GM06990 (cell line): Measurements from ENCODE around the gene SERTM1.

Experiments used
- DNase-seq: peaks from one replicate; pipeline ENCODE4 v3.0.0-alpha.2; 2011; ENCODE audit not compliant: insufficient read length; ENCODE audit errors: extremely low read depth
- H3K27me3 ChIP-seq: replicated peaks from 2 replicates; pipeline ENCODE4 v1.6.0; 2011; ENCODE audit warnings: low read length; ENCODE audit not compliant: control insufficient read depth, insufficient read depth
- H3K36me3 ChIP-seq: 2 replicates; pipeline ENCODE4 v1.5.1; 2011; ENCODE audit warnings: low read length; ENCODE audit not compliant: control insufficient read depth, insufficient read depth
- H3K4me3 ChIP-seq: replicated peaks from 2 replicates; pipeline ENCODE4 v1.5.1; 2011; ENCODE audit warnings: low read depth, mild to moderate bottlenecking, control low read depth, low read length
- CTCF ChIP-seq: IDR thresholded peaks from 2 replicates; pipeline ENCODE4 v1.5.1; 2011; ENCODE audit warnings: low read length, control low read depth, mild to moderate bottlenecking, inconsistent platforms; ENCODE audit not compliant: insufficient read depth, poor library complexity, severe bottlenecking

Gene SERTM1

DNA sequence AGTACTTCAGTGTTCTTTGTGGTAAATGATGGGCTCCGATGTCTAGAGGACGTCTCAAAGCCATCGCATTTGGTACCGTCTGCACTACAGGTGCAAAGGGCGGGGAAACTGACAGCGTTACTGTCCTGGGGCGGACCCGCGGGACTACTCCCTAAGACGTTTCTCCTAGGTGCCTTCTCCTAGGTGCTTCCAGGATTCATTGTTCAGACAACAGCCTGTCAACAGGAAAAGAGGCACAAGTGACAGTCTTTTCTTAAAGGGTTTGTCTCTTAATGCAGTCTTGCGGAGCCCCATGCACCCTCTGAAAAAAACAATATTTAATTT is 1.4 kb downstream of the SERTM1 start:
- TF ChIP-seq CTCF, result no peak
- no peak overlapping the region for H3K4me3 ChIP-seq
- H3K27me3 ChIP-seq, result no peaks in the 10 kb centered on the region
- DNase-seq, result no peak
- H3K36me3 ChIP-seq, result no peaks in the 10 kb centered on the region

GRCh38 chr13:36680913-36681312 is 7.1 kb downstream of the SERTM1 start:
- no peak for DNase-seq
- Histone ChIP-seq H3K36me3 (no peaks in the 10 kb centered on the region), H3K4me3 (no peak overlapping the region), H3K27me3 (no peaks in the 10 kb centered on the region)
- TF ChIP-seq CTCF, result no peak

DNA sequence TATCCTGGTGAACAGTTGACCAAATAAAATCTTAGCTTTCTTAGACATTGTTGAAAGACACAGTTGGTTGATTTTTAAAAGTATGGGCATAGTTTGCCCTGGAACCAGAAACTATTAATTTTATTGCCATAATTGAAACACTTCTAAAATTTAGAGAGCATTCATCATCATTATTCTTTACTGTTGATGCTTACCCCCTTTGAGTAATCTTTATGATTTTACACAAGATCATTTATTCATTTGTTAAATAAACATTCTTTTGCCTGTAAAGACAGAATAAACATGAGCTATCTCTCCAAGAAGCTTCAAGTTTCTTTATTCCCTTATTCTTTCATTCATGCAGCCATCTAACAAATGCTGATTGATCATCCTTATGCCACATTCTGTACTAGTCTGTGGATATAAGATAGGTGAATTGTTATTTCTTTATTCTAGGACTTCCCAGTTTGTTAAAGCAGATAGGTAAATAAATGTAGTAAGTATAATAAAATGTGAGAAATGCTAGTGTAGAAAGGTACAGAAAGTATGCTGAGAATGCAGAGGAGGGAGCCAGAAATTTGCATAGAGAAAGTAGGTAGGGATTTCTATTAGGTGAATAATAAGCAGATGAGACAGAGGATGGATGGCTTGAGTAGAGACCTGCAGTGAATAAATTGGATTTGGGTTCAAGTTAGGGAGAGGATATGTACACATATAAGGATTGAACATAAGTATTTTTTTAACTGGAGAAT is 8.2 kb downstream of the SERTM1 start:
- Histone ChIP-seq H3K4me3 (no peak overlapping the region), H3K36me3 (no peaks in the 10 kb centered on the region), H3K27me3 (no peaks in the 10 kb centered on the region)
- no peak for DNase-seq
- TF ChIP-seq CTCF, result no peak

DNA sequence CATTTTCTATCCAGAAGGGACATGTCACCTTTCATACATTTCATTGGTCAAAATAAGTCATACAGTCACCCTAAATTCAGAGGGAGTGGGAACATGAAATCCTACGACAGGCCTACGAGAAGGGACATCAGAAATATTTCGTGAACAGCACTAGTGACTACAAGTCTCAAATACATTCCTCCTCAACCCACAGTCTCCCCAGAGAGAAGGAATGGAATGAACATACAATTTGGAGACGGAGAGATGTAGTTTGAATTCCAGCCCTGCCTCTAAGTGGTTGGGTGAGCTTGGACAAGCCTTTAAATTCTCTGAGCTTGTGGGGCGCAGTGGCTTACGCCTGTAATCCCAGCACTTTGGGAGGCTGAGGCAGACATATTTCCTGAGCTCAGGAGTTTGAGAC is 9.9 kb downstream of the SERTM1 start:
- no peaks in the 10 kb centered on the region for H3K36me3 ChIP-seq
- no peak for DNase-seq
- no peaks in the 10 kb centered on the region for H3K27me3 ChIP-seq
- no peak for TF ChIP-seq CTCF
- no peak overlapping the region for H3K4me3 ChIP-seq

GRCh38 chr13:36685927-36686326 is 12.1 kb downstream of the SERTM1 start:
- no peaks in the 10 kb centered on the region for H3K27me3 ChIP-seq
- no peak for DNase-seq
- no peaks in the 10 kb centered on the region for H3K36me3 ChIP-seq
- no peak for TF ChIP-seq CTCF
- no peak overlapping the region for H3K4me3 ChIP-seq

DNA sequence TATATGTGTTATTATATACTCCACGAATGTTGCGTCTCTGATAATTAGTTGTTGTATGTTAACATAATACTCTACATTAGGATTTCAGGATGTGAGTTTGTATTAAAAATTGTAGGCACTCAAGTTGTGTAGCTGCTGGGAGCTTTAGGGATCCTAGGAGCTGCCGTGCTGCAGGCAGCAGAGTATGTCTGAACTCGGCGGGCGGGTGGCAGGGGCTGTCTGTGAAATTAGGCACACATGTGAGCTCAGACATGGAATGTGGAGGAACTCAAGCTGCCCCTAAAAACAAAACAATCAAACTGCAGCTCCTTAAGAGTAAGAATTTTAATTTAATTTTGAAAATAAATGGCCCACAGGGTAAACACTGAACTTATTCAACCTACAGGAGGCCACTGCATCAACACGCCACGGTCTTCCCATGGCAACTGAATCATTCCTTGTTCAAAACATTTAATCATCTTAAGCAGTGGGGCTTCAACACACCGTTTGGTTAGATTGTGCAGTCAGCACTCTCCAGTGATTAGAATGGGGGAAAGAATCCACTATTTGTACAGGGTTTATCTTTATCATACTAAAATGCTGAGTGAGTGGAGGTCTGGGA is 22.7 kb downstream of the SERTM1 start:
- Histone ChIP-seq H3K4me3 (no peak overlapping the region), H3K36me3 (no peaks in the 10 kb centered on the region), H3K27me3 (no peaks in the 10 kb centered on the region)
- TF ChIP-seq CTCF, result no peak
- DNase-seq, result no peak
